HUES64 (cell line): ENCODE data around the gene SDHA.
"Not testable (repeated sequence)": the region's sequence is repeated elsewhere in the genome, so short reads cannot be mapped to it uniquely, and the experiment has no call there.

Experiments used
- H3K27ac ChIP-seq: 2 replicates; pipeline ENCODE4 v1.7.0; 2013; ENCODE audit warnings: low read depth, low read length, inconsistent platforms
- H3K27me3 ChIP-seq: 2 replicates; pipeline ENCODE4 v1.6.1; 2013; ENCODE audit warnings: mild to moderate bottlenecking, low read length; ENCODE audit not compliant: insufficient read depth
- H3K36me3 ChIP-seq: 2 replicates; pipeline ENCODE4 v1.6.1; 2013; ENCODE audit warnings: mild to moderate bottlenecking, low read length; ENCODE audit not compliant: insufficient read depth
- H3K4me1 ChIP-seq: 2 replicates; pipeline ENCODE4 v1.6.1; 2013; ENCODE audit warnings: mild to moderate bottlenecking, low read length, moderate library complexity; ENCODE audit not compliant: insufficient read depth
- H3K4me3 ChIP-seq: 2 replicates; pipeline ENCODE4 v1.5.1; 2013; ENCODE audit warnings: mild to moderate bottlenecking, low read length, moderate library complexity
- H3K9ac ChIP-seq: 2 replicates; pipeline ENCODE4 v1.6.1; 2013; ENCODE audit warnings: mild to moderate bottlenecking, low read depth, low read length
- H3K9me3 ChIP-seq: 2 replicates; pipeline ENCODE4 v1.6.1; 2013; ENCODE audit warnings: low read depth, low read length; ENCODE audit not compliant: insufficient read depth
- WGBS: fragments of 150-250, 120-280 bp; methylation state at CpG from one replicate; pipeline ENCODE4 v1.1.7; 2013; ENCODE audit warnings: missing lambda C conversion rate; 5-methylcytosine and 5-hydroxymethylcytosine counted together

Gene SDHA

GRCh38 chr5:251016-251415 is 32.9 kb downstream of the SDHA start:
- not testable (repeated sequence) for H3K4me3 ChIP-seq, H3K9ac ChIP-seq, H3K9me3 ChIP-seq, H3K27me3 ChIP-seq, H3K27ac ChIP-seq, H3K4me1 ChIP-seq
- peaks cover 64% of the 10 kb centered on the region for H3K36me3 ChIP-seq
- 96% methylated on average over 8 of the region's 12 CpGs for WGBS

GRCh38 chr5:251538-251937 is 33.4 kb downstream of the SDHA start:
- not testable (repeated sequence) for H3K9ac ChIP-seq, H3K27ac ChIP-seq, H3K9me3 ChIP-seq, H3K4me3 ChIP-seq, H3K4me1 ChIP-seq, H3K27me3 ChIP-seq
- peaks cover 67% of the 10 kb centered on the region for H3K36me3 ChIP-seq
- 91% methylated on average over 8 of the region's 8 CpGs for WGBS

- WGBS, result 92% methylated on average over 11 of the region's 11 CpGs
- H3K9me3 ChIP-seq, H3K4me1 ChIP-seq, H3K27ac ChIP-seq, H3K27me3 ChIP-seq, H3K4me3 ChIP-seq, H3K9ac ChIP-seq: not testable (repeated sequence)
- H3K36me3 ChIP-seq, result peaks cover 69% of the 10 kb centered on the region
Measured at GRCh38 chr5:251975-252374, 33.9 kb downstream of the SDHA start.

- Histone ChIP-seq H3K9ac (no peak overlapping the region), H3K36me3 (peaks cover 67% of the 10 kb centered on the region), H3K4me3 (no peak overlapping the region), H3K4me1 (no peaks in the 10 kb centered on the region), H3K27me3 (no peaks in the 10 kb centered on the region), H3K9me3 (no peaks in the 10 kb centered on the region), H3K27ac (no peak overlapping the region)
- WGBS, result 93% methylated on average over 10 of the region's 10 CpGs
Measured at GRCh38 chr5:252546-252945, 34.4 kb downstream of the SDHA start.

DNA sequence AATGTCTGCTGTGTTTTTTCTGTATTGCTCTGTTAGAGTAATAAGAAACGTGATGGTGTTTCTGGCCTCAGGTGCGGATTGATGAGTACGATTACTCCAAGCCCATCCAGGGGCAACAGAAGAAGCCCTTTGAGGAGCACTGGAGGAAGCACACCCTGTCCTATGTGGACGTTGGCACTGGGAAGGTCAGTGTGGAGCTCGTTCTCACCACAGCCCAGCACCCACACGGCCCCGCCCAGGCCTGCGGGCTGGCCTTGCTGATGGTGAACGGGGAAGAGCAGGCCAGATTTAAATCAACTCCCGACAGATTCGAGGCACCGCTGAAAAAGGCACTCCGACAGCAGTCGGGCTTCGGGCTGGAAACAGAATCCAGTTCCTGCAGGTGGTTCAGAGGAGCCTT is 36.2 kb downstream of the SDHA start:
- WGBS, result 93% methylated on average over 13 of the region's 15 CpGs
- H3K9me3 ChIP-seq, H3K27ac ChIP-seq, H3K27me3 ChIP-seq, H3K4me3 ChIP-seq, H3K4me1 ChIP-seq, H3K9ac ChIP-seq: not testable (repeated sequence)
- peaks cover 54% of the 10 kb centered on the region for H3K36me3 ChIP-seq

GRCh38 chr5:255116-255515 is 37.0 kb downstream of the SDHA start:
- not testable (repeated sequence) for H3K4me3 ChIP-seq, H3K27me3 ChIP-seq, H3K4me1 ChIP-seq, H3K27ac ChIP-seq, H3K9ac ChIP-seq, H3K9me3 ChIP-seq
- peaks cover 46% of the 10 kb centered on the region for H3K36me3 ChIP-seq
- 100% methylated on average over 4 of the region's 7 CpGs for WGBS

DNA sequence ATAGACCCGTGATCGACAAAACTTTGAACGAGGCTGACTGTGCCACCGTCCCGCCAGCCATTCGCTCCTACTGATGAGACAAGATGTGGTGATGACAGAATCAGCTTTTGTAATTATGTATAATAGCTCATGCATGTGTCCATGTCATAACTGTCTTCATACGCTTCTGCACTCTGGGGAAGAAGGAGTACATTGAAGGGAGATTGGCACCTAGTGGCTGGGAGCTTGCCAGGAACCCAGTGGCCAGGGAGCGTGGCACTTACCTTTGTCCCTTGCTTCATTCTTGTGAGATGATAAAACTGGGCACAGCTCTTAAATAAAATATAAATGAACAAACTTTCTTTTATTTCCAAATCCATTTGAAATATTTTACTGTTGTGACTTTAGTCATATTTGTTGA is 38.2 kb downstream of the SDHA start:
- WGBS, result 90% methylated on average over 7 of the region's 8 CpGs
- H3K36me3 ChIP-seq, result peaks cover 44% of the 10 kb centered on the region
- not testable (repeated sequence) for H3K27ac ChIP-seq, H3K9ac ChIP-seq, H3K9me3 ChIP-seq, H3K4me1 ChIP-seq, H3K27me3 ChIP-seq, H3K4me3 ChIP-seq

- no peak overlapping the region for H3K27ac ChIP-seq
- 86% methylated on average over 13 of the region's 13 CpGs for WGBS
- no peak overlapping the region for H3K9ac ChIP-seq
- H3K4me1 ChIP-seq, result no peaks in the 10 kb centered on the region
- H3K9me3 ChIP-seq, result no peaks in the 10 kb centered on the region
- H3K4me3 ChIP-seq, result no peak overlapping the region
- H3K27me3 ChIP-seq, result no peaks in the 10 kb centered on the region
- H3K36me3 ChIP-seq, result peaks cover 37% of the 10 kb centered on the region
Measured at GRCh38 chr5:257148-257547, 39.0 kb downstream of the SDHA start.

GRCh38 chr5:263275-263974 is 45.3 kb downstream of the SDHA start:
- H3K9ac ChIP-seq, H3K27me3 ChIP-seq, H3K27ac ChIP-seq, H3K4me1 ChIP-seq, H3K9me3 ChIP-seq, H3K4me3 ChIP-seq: not testable (repeated sequence)
- H3K36me3 ChIP-seq, result peaks cover 20% of the 10 kb centered on the region
- 96% methylated on average over 9 of the region's 9 CpGs for WGBS

- Histone ChIP-seq H3K9me3 (no peaks in the 10 kb centered on the region), H3K4me1 (no peaks in the 10 kb centered on the region), H3K36me3 (peaks cover 20% of the 10 kb centered on the region), H3K27ac (no peak overlapping the region), H3K9ac (no peak overlapping the region), H3K4me3 (no peak overlapping the region), H3K27me3 (no peaks in the 10 kb centered on the region)
- WGBS, result 82% methylated on average over 10 of the region's 10 CpGs
Measured at GRCh38 chr5:264338-264737, 46.2 kb downstream of the SDHA start.

DNA sequence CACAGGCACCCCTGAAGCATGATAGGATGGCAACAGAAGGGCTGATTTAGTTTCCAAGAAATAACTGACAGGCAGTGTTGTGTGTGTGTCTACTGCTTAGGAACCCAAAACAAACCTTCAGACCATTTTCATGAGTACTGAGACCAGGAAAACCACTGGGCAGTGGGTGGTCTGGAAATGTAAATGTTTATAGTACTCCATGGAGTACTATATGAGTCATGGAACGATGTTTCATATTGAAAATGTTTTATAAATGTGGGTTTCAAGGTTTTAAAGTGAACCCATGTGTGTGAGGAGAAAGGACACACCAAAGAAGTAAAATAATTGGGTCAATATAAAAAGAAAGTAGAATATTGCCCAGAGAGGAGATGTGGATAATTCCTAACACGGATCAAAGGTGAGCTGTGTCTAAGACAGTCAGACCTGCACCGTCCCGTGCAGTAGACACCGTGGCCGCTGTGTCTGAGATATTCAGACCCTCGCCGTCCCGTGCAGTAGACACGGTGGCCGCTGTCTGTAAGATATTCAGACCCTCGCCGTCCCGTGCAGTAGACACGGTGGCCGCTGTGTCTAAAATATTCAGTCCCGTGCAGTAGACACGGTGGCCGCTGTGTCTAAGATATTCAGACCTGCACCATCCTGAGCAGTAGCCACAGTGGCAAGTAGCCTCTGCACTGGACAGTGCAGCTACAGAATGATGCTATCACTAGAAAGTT is 48.3 kb downstream of the SDHA start:
- not testable (repeated sequence) for H3K4me3 ChIP-seq, H3K9ac ChIP-seq, H3K27me3 ChIP-seq, H3K27ac ChIP-seq, H3K4me1 ChIP-seq, H3K9me3 ChIP-seq
- H3K36me3 ChIP-seq, result peaks cover 20% of the 10 kb centered on the region
- 79% methylated on average over 19 of the region's 19 CpGs for WGBS

DNA sequence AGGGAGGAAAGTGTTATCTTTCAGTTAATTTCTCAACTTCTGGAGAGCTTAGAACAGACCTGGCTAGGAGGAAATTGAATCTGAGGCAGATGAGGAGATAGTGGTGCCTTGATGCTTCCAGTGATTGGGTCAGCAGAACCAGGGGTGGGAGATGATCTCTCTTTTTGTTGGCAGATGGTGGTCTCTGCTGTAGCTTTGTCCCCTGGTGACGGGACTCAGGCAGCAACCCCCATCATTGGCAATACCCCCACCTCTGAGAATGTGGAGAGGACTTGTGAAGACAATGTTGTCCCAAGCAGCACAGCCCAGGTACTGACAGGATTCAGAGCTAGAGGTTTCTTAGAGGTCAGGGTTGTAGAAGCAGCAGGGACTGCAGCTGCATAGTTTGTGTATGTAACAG is 49.6 kb downstream of the SDHA start:
- Histone ChIP-seq H3K36me3 (peaks cover 20% of the 10 kb centered on the region), H3K9ac (no peak overlapping the region), H3K9me3 (no peaks in the 10 kb centered on the region), H3K4me1 (no peaks in the 10 kb centered on the region), H3K27me3 (no peaks in the 10 kb centered on the region), H3K4me3 (no peak overlapping the region), H3K27ac (no peak overlapping the region)
- no CpG with 5 or more reads among the region's 1 CpG for WGBS
